Measurements from ENCODE around the gene PPDPF. TPM values are rescaled to one million over a fixed set of nuclear protein-coding genes. Genes with fewer than 3 reads are reported as not detected.
"Not testable (repeated sequence)": the region's sequence is repeated elsewhere in the genome, so short reads cannot be mapped to it uniquely, and the experiment has no call there.

Gene PPDPF
- total and polyA plus RNA-seq, 9 donors, result 47.3 to 370 (median 186) TPM

DNA sequence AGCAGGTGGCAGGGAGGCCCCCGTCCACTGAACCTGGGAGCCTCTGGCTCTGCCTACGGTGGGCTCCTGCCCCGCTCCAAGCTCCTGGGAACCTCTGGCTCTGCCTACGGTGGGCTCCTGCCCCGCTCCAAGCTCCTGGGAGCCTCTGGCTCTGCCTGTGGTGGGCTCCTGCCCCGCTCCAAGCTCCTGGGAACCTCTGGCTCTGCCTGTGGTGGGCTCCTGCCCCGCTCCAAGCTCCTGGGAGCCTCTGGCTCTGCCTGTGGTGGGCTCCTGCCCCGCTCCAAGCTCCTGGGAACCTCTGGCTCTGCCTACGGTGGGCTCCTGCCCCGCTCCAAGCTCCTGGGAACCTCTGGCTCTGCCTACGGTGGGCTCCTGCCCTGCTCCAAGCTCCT, 50.5 kb downstream of the PPDPF start:
- H3K4me3 ChIP-seq (ENCODE audit: low read length); H3K9me3 ChIP-seq (replicated peaks; ENCODE audit: control insufficient read depth, low read depth, low read length); H3K27ac ChIP-seq (ENCODE audit: low read length); H3K27me3 ChIP-seq (ENCODE audit: control insufficient read depth, insufficient read depth, low read length); DNase-seq: not testable (repeated sequence)
- H3K36me3 ChIP-seq (ENCODE audit: control insufficient read depth, insufficient read depth, low read length), result peaks cover 46% of the 10 kb centered on the region
- peaks cover 36% of the 10 kb centered on the region for H3K4me1 ChIP-seq (ENCODE audit: control insufficient read depth, insufficient read depth, low read length)
- 60% methylated on average over 1 of the region's 11 CpGs for WGBS (ENCODE audit: insufficient coverage)

Other genes with a start within 250 kb of the PPDPF start
- gene ARFGAP1, start 248.0 kb upstream of the PPDPF start, total RNA-seq, result 62.6 TPM
- 100 to 1,000 TPM in 1 of 8 donors, 10 to 100 TPM in 7; 74.8 to 103 (median 87.0) TPM for gene ARFGAP1, start 248.0 kb upstream of the PPDPF start, polyA plus RNA-seq (ENCODE audit: insufficient read depth in 1 of 8, insufficient read length in 8 of 8, low replicate concordance in 1 of 8)
- 4.6 TPM for gene COL20A1, start 227.6 kb upstream of the PPDPF start, total RNA-seq
- gene COL20A1, start 227.6 kb upstream of the PPDPF start, polyA plus RNA-seq (ENCODE audit: insufficient read depth in 1 of 8, insufficient read length in 8 of 8, low replicate concordance in 1 of 8), result 10 to 100 TPM in 3 of 8 donors, 1 to 10 TPM in 5; 6.7 to 15.2 (median 9.6) TPM
- 0.71 TPM for gene CHRNA4, start 159.4 kb upstream of the PPDPF start, total RNA-seq
- 1 to 10 TPM in 2 of 8 donors, under 1 TPM in 6; 0.44 to 2.3 (median 0.78) TPM for gene CHRNA4, start 159.4 kb upstream of the PPDPF start, polyA plus RNA-seq (ENCODE audit: insufficient read depth in 1 of 8, insufficient read length in 8 of 8, low replicate concordance in 1 of 8)
- 2.9 TPM for gene KCNQ2, start 48.1 kb upstream of the PPDPF start, total RNA-seq
- gene KCNQ2, start 48.1 kb upstream of the PPDPF start, polyA plus RNA-seq (ENCODE audit: insufficient read depth in 1 of 8, insufficient read length in 8 of 8, low replicate concordance in 1 of 8), result 10 to 100 TPM in 2 of 8 donors, 1 to 10 TPM in 6; 2.9 to 11.5 (median 7.1) TPM
- gene EEF1A2, start 21.7 kb upstream of the PPDPF start, total RNA-seq, result 330 TPM
- 100 to 1,000 TPM; 377 to 890 (median 715) TPM for gene EEF1A2, start 21.7 kb upstream of the PPDPF start, polyA plus RNA-seq (ENCODE audit: insufficient read depth in 1 of 8, insufficient read length in 8 of 8, low replicate concordance in 1 of 8)
- gene PTK6, start 16.6 kb downstream of the PPDPF start, total RNA-seq, result not detected
- gene PTK6, start 16.6 kb downstream of the PPDPF start, polyA plus RNA-seq (ENCODE audit: insufficient read depth in 1 of 8, insufficient read length in 8 of 8, low replicate concordance in 1 of 8), result under 1 TPM; 0.08 to 0.61 (median 0.34) TPM
- not detected for gene SRMS, start 27.0 kb downstream of the PPDPF start, total RNA-seq
- not detected for gene SRMS, start 27.0 kb downstream of the PPDPF start, polyA plus RNA-seq (ENCODE audit: insufficient read depth in 1 of 8, insufficient read length in 8 of 8, low replicate concordance in 1 of 8)
- gene FNDC11, start 33.4 kb downstream of the PPDPF start, total RNA-seq, result 0.09 TPM
- under 1 TPM; 0.07 to 0.31 (median 0.14) TPM for gene FNDC11, start 33.4 kb downstream of the PPDPF start, polyA plus RNA-seq (ENCODE audit: insufficient read depth in 1 of 8, insufficient read length in 8 of 8, low replicate concordance in 1 of 8)
- gene HELZ2, start 53.5 kb downstream of the PPDPF start, total RNA-seq, result 5.8 TPM
- gene HELZ2, start 53.5 kb downstream of the PPDPF start, polyA plus RNA-seq (ENCODE audit: insufficient read depth in 1 of 8, insufficient read length in 8 of 8, low replicate concordance in 1 of 8), result 10 to 100 TPM in 1 of 8 donors, 1 to 10 TPM in 7; 5.8 to 12.4 (median 7.6) TPM
- gene GMEB2, start 106.3 kb downstream of the PPDPF start, total RNA-seq, result 5.9 TPM
- gene GMEB2, start 106.3 kb downstream of the PPDPF start, polyA plus RNA-seq (ENCODE audit: insufficient read depth in 1 of 8, insufficient read length in 8 of 8, low replicate concordance in 1 of 8), result 1 to 10 TPM; 7.1 to 9.5 (median 8.1) TPM
- 18.3 TPM for gene STMN3, start 132.7 kb downstream of the PPDPF start, total RNA-seq
- gene STMN3, start 132.7 kb downstream of the PPDPF start, polyA plus RNA-seq (ENCODE audit: insufficient read depth in 1 of 8, insufficient read length in 8 of 8, low replicate concordance in 1 of 8), result 10 to 100 TPM; 12.3 to 31.9 (median 19.4) TPM
- 8.4 TPM for gene RTEL1, start 137.5 kb downstream of the PPDPF start, total RNA-seq
- 10 to 100 TPM in 5 of 8 donors, 1 to 10 TPM in 3; 8.7 to 13.3 (median 11.1) TPM for gene RTEL1, start 137.5 kb downstream of the PPDPF start, polyA plus RNA-seq (ENCODE audit: insufficient read depth in 1 of 8, insufficient read length in 8 of 8, low replicate concordance in 1 of 8)
- gene TNFRSF6B, start 175.9 kb downstream of the PPDPF start, total RNA-seq, result 1.6 TPM
- 1 to 10 TPM in 7 of 8 donors, under 1 TPM in 1; 0.55 to 2.4 (median 1.3) TPM for gene TNFRSF6B, start 175.9 kb downstream of the PPDPF start, polyA plus RNA-seq (ENCODE audit: insufficient read depth in 1 of 8, insufficient read length in 8 of 8, low replicate concordance in 1 of 8)
- gene ARFRP1, start 187.2 kb downstream of the PPDPF start, total RNA-seq, result 32.8 TPM
- 10 to 100 TPM; 26.2 to 33.0 (median 31.0) TPM for gene ARFRP1, start 187.2 kb downstream of the PPDPF start, polyA plus RNA-seq (ENCODE audit: insufficient read depth in 1 of 8, insufficient read length in 8 of 8, low replicate concordance in 1 of 8)
- 13.1 TPM for gene ZGPAT, start 187.3 kb downstream of the PPDPF start, total RNA-seq
- gene ZGPAT, start 187.3 kb downstream of the PPDPF start, polyA plus RNA-seq (ENCODE audit: insufficient read depth in 1 of 8, insufficient read length in 8 of 8, low replicate concordance in 1 of 8), result 10 to 100 TPM; 13.0 to 18.2 (median 16.4) TPM
- gene LIME1, start 215.9 kb downstream of the PPDPF start, total RNA-seq, result 6.4 TPM
- 1 to 10 TPM; 2.5 to 8.1 (median 4.8) TPM for gene LIME1, start 215.9 kb downstream of the PPDPF start, polyA plus RNA-seq (ENCODE audit: insufficient read depth in 1 of 8, insufficient read length in 8 of 8, low replicate concordance in 1 of 8)
- gene SLC2A4RG, start 219.0 kb downstream of the PPDPF start, total RNA-seq, result 58.2 TPM
- 100 to 1,000 TPM; 112 to 160 (median 133) TPM for gene SLC2A4RG, start 219.0 kb downstream of the PPDPF start, polyA plus RNA-seq (ENCODE audit: insufficient read depth in 1 of 8, insufficient read length in 8 of 8, low replicate concordance in 1 of 8)

Measured in muscle of leg (tissue), 11 donors.